OCI-LY7 (cell line): ENCODE measurements around the gene CLRN3. TPM values are rescaled to one million over a fixed set of nuclear protein-coding genes. Genes with fewer than 3 reads are reported as not detected.

Experiments used
- BruUV-seq: library from RNA; stranded (reverse); fragments of 400-500 nt; replicated peaks from 2 replicates; lab custom pipeline; 2021; lab: Mats Ljungman, UMichigan
- CTCF ChIA-PET: fragments of 300-600 bp; sonication (Branson Sonifier 250); formaldehyde crosslinking; loops from one replicate; lab custom pipeline; 2022; ENCODE audit warnings: antibody characterized with exemption; ENCODE audit not compliant: unreplicated experiment; lab: Charles Lee
- POLR2A ChIA-PET: fragments of 300-600 bp; sonication (Branson Sonifier 250); formaldehyde crosslinking; loops from one replicate; lab custom pipeline; 2022; ENCODE audit warnings: antibody characterized with exemption; lab: Charles Lee
- DNase-seq: peaks from one replicate; pipeline ENCODE4 v3.0.0-alpha.2; 2015; ENCODE audit warnings: low spot score
- H2AFZ ChIP-seq: fragments of 200-600 bp; sonication (generic), shearing (Covaris generic); 2 replicates; pipeline ENCODE4 v1.6.1; 2014; ENCODE audit warnings: mild to moderate bottlenecking, antibody characterized with exemption, low read length, moderate library complexity
- H3K27ac ChIP-seq: fragments of 200-600 bp; sonication (generic); 2 replicates; pipeline ENCODE4 v1.5.1; 2014; ENCODE audit warnings: mixed run types, low read depth, mild to moderate bottlenecking, moderate library complexity, low read length, inconsistent platforms; ENCODE audit not compliant: poor library complexity, severe bottlenecking
- H3K36me3 ChIP-seq: fragments of 200-600 bp; sonication (generic); 2 replicates; pipeline ENCODE4 v1.6.1; 2014; ENCODE audit warnings: mild to moderate bottlenecking, antibody characterized with exemption, low read length, moderate library complexity, mixed read lengths; ENCODE audit not compliant: insufficient read depth
- H3K4me1 ChIP-seq: fragments of 200-600 bp; sonication (generic); 2 replicates; pipeline ENCODE4 v1.5.1; 2014; ENCODE audit warnings: mild to moderate bottlenecking, low read length; ENCODE audit not compliant: insufficient read depth, poor library complexity, severe bottlenecking
- H3K4me2 ChIP-seq: fragments of 200-600 bp; sonication (generic); 2 replicates; pipeline ENCODE4 v1.6.1; 2014; ENCODE audit warnings: mild to moderate bottlenecking, low read length
- H3K4me3 ChIP-seq: fragments of 200-600 bp; sonication (generic); 2 replicates; pipeline ENCODE4 v1.5.1; 2014; ENCODE audit warnings: mild to moderate bottlenecking, low read depth, low read length; ENCODE audit not compliant: poor library complexity, severe bottlenecking
- H3K79me2 ChIP-seq: fragments of 200-600 bp; sonication (generic); 2 replicates; pipeline ENCODE4 v1.6.1; 2016; ENCODE audit warnings: low read depth, mild to moderate bottlenecking, low read length, moderate library complexity, mixed read lengths; ENCODE audit not compliant: insufficient read depth
- H3K9me2 ChIP-seq: fragments of 200-600 bp; sonication (generic); 2 replicates; pipeline ENCODE4 v1.6.1; 2016; ENCODE audit warnings: mild to moderate bottlenecking, low read length, mixed read lengths; ENCODE audit not compliant: insufficient read depth
- H3K9me3 ChIP-seq: fragments of 200-600 bp; sonication (generic); 2 replicates; pipeline ENCODE4 v1.6.1; 2014; ENCODE audit warnings: mild to moderate bottlenecking, mixed run types, low read length, mixed read lengths
- H4K20me1 ChIP-seq: fragments of 200-600 bp; sonication (generic); 2 replicates; pipeline ENCODE4 v1.6.1; 2014; ENCODE audit warnings: mild to moderate bottlenecking, antibody characterized with exemption, low read length, moderate library complexity, mixed read lengths; ENCODE audit not compliant: insufficient read depth
- CTCF ChIP-seq: fragments of 200-600 bp; sonication (generic); conservative IDR thresholded peaks from 2 replicates; pipeline ENCODE4 v1.5.1; 2014; ENCODE audit warnings: mild to moderate bottlenecking, antibody characterized with exemption, low read length, moderate library complexity, mixed read lengths
- EZH2phosphoT487 ChIP-seq: fragments of 200-600 bp; sonication (generic); IDR thresholded peaks from 2 replicates; pipeline ENCODE4 v1.6.1; 2018; ENCODE audit warnings: low read depth, borderline replicate concordance, mild to moderate bottlenecking, mixed run types, antibody characterized with exemption, low read length, moderate library complexity, mixed read lengths
- intact Hi-C: fragments of 100-400 bp; cut with micrococcal nuclease; formaldehyde crosslinking; loops from one replicate; pipeline ENCODE4 v1.10.0; 2022; ENCODE audit not compliant: unreplicated experiment
- total RNA-seq, 2 experiments: library from RNA; depleted of rRNA in 1 of 2; stranded (reverse); fragments of >200 nt in 1 of 2; shearing (Covaris generic) in 1 of 2; gene quantifications; 2 replicates each; pipeline ENCODE4 v1.2.3, GENCODE V29; 2014 to 2022

The CLRN3 gene
- total RNA-seq, 2 experiments from 2014 or later: not detected

DNA sequence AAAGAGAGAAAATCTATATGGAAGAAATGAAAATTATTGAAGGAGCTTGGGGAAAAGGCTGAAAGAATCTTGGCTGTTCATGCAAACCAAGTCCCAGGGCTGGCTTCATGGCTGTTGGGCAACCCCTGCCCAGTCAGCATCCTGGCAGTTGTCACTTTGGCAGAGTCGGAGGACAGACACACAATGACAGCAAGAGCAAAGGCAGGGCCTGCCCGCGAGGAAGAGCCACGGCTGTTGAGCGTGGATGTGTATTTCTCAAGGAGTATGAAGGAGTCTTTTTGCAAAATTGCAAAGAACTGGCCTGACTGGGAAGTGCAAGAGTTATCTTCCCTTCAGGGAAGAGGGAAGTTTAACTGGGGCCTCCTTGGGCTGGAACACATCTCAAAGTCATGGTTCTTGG, 25.8 kb upstream of the CLRN3 start:
- TF ChIP-seq CTCF (no peak), EZH2phosphoT487 (no peak)
- no peak for DNase-seq
- no peaks in the 10 kb centered on the region for H4K20me1 ChIP-seq
- no peak overlapping the region for H3K4me2 ChIP-seq
- BruUV-seq: no TSS peak
- H3K9me3 ChIP-seq: no peaks in the 10 kb centered on the region
- ChIA-PET CTCF (no interaction called here), POLR2A (interaction anchor here (0.6 to 1.6 kb wide), 4 partner anchors 51 to 1164 kb away, joined by 3 to 4 read pairs (median 4); no protein-coding TSS in a partner anchor)
- no peak overlapping the region for H3K4me3 ChIP-seq
- no peaks in the 10 kb centered on the region for H3K36me3 ChIP-seq
- no peak overlapping the region for H3K27ac ChIP-seq
- H2AFZ ChIP-seq: no peak overlapping the region
- H3K79me2 ChIP-seq: no peaks in the 10 kb centered on the region
- H3K4me1 ChIP-seq: no peaks in the 10 kb centered on the region
- no peaks in the 10 kb centered on the region for H3K9me2 ChIP-seq
- intact Hi-C loops: no loop called here

- no peak overlapping the region for H3K4me3 ChIP-seq
- H3K9me3 ChIP-seq: no peaks in the 10 kb centered on the region
- no peaks in the 10 kb centered on the region for H3K36me3 ChIP-seq
- CTCF ChIA-PET: no interaction called here
- no peaks in the 10 kb centered on the region for H4K20me1 ChIP-seq
- TF ChIP-seq CTCF (no peak), EZH2phosphoT487 (no peak)
- H3K4me1 ChIP-seq: no peaks in the 10 kb centered on the region
- no peaks in the 10 kb centered on the region for H3K9me2 ChIP-seq
- POLR2A ChIA-PET: no interaction called here
- no peak overlapping the region for H3K4me2 ChIP-seq
- intact Hi-C loops: no loop called here
- H2AFZ ChIP-seq: no peak overlapping the region
- H3K27ac ChIP-seq: no peak overlapping the region
- no TSS peak for BruUV-seq
- no peaks in the 10 kb centered on the region for H3K79me2 ChIP-seq
- DNase-seq: no peak
These were observed 24.1 kb upstream of the CLRN3 start for GRCh38 chr10:127916826-127917225.

GRCh38 chr10:127915324-127915723, 22.6 kb upstream of the CLRN3 start:
- intact Hi-C loops: no loop called here
- no peak overlapping the region for H3K4me2 ChIP-seq
- BruUV-seq: no TSS peak
- H3K9me2 ChIP-seq: no peaks in the 10 kb centered on the region
- no peaks in the 10 kb centered on the region for H3K9me3 ChIP-seq
- no peaks in the 10 kb centered on the region for H3K4me1 ChIP-seq
- POLR2A ChIA-PET: no interaction called here
- H3K36me3 ChIP-seq: no peaks in the 10 kb centered on the region
- H3K27ac ChIP-seq: no peak overlapping the region
- CTCF ChIA-PET: no interaction called here
- H3K4me3 ChIP-seq: no peak overlapping the region
- TF ChIP-seq EZH2phosphoT487: no peak
- no peak for TF ChIP-seq CTCF
- no peaks in the 10 kb centered on the region for H4K20me1 ChIP-seq
- no peaks in the 10 kb centered on the region for H3K79me2 ChIP-seq
- H2AFZ ChIP-seq: no peak overlapping the region
- no peak for DNase-seq
